Gastroesophageal sphincter (tissue), 3 donors: Measurements from ENCODE around the gene GPR15.

ENCODE experiments used
- EP300 ChIP-seq: sonication (generic); formaldehyde crosslinking; IDR thresholded peaks from one replicate; pipeline ENCODE4 v1.6.1; 2017; ENCODE audit warnings: antibody characterized with exemption, mild to moderate bottlenecking
- POLR2A ChIP-seq, 2 donors: fragments of 450-650 bp; IDR thresholded peaks; one replicate each; pipeline ENCODE4 v1.6.1; 2017; ENCODE audit warnings: antibody characterized with exemption in 2 of 2, mild to moderate bottlenecking in 2 of 2, moderate library complexity in 1 of 2
- TF ChIP-seq, protein P1 (sequence below), 4 experiments: fragments of 200-600 bp in 2 of 4; fragments of 450-650 bp in 2 of 4; sonication (generic) in 1 of 4; IDR thresholded peaks; one replicate each; pipeline ENCODE4 v1.5.1; 2017 to 2019; ENCODE audit warnings: antibody characterized with exemption in 4 of 4, mild to moderate bottlenecking in 2 of 4, moderate library complexity in 2 of 4

DNA sequence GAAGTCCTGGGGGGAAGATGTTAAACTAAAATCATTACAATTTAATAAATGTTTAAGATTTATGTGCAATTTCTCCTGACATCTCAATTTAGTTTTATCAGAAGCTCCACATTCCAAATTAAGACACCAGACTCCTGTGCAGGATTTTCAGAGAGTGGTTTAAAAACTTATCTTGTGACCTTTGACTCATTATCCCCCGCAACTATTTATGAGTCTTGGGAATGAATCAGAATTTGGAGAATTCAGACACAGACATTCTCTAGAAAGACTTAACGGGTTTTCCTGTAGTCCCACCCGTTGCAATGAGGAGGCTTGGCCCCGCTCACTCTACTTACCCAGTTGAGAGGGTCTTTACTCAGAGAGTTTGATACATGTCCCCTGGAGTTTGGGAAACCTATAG is 27.2 kb upstream of the GPR15 start:
- TF ChIP-seq, protein P1, sequence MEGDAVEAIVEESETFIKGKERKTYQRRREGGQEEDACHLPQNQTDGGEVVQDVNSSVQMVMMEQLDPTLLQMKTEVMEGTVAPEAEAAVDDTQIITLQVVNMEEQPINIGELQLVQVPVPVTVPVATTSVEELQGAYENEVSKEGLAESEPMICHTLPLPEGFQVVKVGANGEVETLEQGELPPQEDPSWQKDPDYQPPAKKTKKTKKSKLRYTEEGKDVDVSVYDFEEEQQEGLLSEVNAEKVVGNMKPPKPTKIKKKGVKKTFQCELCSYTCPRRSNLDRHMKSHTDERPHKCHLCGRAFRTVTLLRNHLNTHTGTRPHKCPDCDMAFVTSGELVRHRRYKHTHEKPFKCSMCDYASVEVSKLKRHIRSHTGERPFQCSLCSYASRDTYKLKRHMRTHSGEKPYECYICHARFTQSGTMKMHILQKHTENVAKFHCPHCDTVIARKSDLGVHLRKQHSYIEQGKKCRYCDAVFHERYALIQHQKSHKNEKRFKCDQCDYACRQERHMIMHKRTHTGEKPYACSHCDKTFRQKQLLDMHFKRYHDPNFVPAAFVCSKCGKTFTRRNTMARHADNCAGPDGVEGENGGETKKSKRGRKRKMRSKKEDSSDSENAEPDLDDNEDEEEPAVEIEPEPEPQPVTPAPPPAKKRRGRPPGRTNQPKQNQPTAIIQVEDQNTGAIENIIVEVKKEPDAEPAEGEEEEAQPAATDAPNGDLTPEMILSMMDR (IDR thresholded peaks at IDR 0.05) = no peak
- TF ChIP-seq EP300 (no peak), POLR2A (IDR thresholded peaks at IDR 0.05) (no peak)
